GM18907 (cell line): ENCODE results near the gene CHERP.
"Not testable (repeated sequence)": the region's sequence is repeated elsewhere in the genome, so short reads cannot be mapped to it uniquely, and the experiment has no call there.

ENCODE experiments used
- ATAC-seq: cut with Tn5 transposase; IDR thresholded peaks from one replicate; pipeline ENCODE4 v1.9.1; 2021; ENCODE audit warnings: mild to moderate bottlenecking, moderate library complexity; ENCODE audit not compliant: unreplicated experiment

CHERP gene

DNA sequence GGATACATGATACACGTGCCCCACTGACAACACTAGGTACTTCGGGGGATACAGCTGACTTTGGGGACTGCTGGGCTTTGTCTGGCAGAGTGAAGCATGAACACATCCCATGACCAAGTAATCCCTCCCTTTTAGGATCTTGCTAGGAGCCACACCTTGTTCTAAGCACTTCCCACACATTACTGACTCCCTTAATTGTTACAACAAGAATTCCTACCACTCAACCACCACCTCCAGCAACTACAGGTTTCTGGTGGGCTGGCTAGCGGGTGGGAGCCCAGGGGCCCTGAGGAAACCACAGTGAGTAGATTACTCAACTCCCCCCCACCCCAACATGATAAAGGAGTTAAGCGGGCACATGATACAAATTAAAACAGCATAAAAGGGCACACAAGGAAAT is 37.1 kb upstream of the CHERP start:
- ATAC-seq: no peak

DNA sequence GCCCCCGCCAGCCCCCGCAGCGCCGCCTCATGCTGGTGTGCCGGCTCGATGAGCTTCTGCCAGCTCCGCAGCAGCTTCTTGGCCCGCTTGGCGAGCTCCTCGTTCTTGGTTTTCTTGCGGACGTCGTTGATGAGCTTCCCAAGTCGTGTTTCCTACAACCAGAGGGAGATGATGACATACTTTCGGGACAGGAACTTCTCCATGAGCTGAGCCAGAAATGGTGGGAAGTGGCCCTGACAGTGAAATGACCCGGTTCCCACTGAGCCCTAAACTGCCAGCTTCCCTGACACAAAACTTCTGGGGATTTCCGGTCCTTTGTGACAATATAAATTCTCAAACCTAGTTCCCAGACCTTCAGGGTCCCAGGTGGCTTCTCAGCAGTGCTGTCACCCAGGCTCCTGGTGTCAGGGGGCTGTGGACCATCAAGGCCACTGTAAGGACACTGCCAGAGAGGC is 35.3 kb upstream of the CHERP start:
- ATAC-seq: no peak

DNA sequence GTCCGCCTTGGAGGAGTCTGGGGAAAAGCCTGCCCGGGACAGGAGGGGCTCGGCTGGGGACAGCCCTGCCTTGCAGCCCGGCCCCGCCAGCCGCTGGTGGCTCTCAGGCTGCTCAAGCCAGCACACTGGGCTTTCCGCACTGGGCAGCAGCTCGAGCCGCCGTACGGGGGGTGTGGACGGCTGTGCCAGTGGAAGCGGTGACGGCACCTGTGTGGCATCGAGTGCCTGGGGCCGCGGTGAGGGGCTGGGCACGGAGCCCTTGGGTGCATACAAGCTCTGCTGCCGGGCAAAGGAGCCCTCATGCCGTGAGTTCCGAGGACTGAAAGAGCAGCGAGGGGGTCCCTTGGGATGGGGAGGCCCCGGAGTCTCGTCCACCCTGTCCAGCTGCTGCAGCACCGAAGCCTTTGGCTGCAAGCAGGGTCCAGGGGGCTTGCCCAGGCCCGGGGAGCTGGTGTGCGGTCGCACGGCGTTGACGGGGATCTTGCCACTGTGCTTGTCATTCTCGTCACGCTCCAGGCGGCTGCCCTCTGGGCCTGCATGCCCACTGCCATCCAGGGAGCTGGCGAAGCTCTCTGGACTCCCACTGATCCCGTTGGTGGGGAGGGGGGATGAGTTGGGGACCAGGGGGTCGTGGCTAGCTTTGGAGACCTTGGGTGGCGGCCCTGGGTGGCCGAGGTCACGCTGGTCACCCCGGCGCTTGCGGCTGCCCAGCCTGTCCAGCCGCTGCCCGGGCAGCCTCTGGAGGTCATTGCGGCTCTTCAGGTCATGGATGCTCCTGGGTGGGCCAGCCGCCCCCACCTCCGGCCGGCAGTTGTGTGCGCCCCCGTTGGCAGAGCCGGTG is 34.7 kb upstream of the CHERP start:
- ATAC-seq: no peak

DNA sequence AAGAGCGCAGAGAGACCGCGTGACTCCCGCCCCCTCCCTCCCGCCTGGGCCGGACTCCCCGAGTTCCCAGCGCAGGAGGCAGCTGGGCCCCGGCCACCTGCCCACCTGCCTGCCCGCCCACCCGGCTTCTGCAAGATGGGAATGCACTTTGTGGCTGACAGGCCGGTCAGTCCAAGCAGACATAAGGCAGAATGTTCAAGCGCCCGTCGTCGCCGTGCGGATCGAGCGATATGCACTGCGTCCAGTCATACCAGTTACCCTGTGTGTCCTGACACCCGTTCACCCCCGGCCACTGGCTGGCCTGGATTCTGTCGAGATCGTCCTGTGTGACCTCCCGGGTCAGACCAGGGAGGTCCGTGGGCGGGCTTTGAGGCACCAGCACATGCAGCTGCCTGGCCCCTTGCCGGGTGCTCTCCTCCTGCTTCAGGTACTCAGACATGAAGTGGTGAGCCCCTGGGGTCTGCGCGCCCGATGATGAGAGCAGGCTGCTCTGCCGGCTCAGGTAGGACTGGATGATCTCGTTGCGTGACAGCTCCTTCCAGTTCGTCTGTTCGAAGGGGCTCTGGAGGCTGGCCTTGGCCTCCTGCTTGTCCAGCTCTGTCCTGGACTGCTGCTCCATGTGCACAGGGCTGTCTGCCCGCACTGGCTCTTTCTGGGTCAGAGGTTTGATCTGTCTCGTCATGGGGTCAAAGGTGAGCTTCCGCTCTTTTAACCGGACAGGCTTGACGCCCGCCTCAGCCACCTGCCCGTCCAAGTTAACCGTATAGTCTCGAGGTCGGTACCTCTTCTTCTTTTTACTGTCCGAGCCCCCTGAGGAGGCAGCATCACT is 33.8 kb upstream of the CHERP start:
- ATAC-seq: no peak

DNA sequence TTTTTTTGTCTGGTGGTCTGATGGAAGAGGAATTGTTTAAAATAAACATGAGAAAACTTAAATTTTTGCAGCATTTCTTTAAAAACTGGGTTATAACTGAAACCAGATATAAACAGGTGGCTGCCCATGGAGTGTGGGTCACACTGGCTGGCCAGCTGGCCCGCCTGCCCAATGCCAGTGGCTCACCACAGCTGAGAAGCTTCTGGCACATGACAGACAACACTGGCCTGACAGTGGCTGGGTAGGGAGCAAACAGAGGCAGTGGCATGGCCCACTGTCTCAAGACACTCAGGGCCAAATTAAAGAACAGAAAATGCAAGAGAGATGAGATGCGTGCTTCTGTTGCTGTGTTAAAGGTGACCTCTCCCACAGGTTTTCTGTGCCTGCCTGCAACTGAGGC is 33.0 kb upstream of the CHERP start:
- ATAC-seq: no peak

DNA sequence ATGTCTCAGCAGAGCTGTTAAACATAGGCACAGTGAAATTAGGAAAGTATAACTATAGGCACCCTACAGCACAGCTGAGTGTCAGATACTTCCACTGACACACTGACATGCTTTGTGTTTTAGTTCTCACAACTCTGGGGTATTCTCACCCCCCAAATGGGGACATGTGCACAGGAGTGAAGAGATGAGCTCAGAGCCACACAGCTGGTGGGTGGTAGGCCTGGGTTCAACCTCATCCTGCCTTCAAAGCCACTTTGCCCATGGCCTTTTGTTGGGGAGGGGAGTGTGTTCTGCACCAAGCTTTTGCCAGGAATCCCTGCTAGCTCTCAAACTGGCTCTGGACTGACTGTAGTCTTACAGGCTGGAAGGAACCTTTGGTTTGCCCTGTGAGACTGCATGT is 31.7 kb upstream of the CHERP start:
- no peak for ATAC-seq

GRCh38 chr19:16573296-16573695 is 31.1 kb upstream of the CHERP start:
- no peak for ATAC-seq

DNA sequence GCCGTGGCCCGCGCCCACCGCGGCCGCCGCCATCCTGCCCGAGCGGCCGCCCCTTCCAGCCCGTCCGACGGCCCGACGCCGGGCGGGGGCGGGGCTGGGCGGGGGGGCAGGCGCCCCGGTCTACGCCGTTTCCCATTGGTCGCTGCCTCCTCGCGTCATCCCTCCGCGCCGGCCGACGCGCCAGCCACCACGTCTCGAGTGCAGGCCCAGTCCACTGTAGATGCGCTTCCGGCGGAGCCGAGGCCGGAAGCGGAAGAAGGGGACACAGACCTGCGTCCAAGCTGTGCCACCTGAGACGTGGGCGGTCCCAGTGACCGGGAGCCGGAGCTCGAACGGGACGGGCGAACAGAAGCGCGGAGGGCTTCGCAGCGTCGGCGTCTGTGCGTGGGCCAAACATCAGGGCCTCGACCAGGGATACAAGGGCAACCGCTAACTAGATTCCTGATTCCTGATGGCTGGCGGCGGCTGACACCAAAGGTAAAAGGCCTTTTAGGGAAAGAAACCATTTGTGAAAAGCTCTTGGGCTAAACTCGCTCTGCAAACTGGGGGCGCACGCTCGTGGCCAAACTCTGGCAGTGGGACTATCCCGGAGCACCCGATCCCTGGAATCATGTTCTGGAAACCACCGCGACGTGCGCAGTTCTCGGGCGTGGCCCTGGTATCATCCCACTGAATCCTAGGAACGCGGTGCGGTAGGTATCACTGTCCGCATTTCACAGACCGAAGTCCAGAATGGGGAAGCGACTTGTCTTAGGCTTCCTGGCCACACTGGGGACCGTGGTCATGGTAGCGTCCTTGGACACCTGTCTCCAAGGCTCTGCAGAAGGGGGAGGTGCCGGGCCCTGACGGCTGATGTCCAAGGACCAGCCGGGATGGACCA is 30.3 kb upstream of the CHERP start, which contains the start of gene SLC35E1:
SLC35E1 (minus strand) TSS at position 84 of the 880 bp plus-strand sequence; CDS start at position 33, 51 bp downstream.
- ATAC-seq: peak; percentile 78

GRCh38 chr19:16571822-16572331 is 29.6 kb upstream of the CHERP start:
- no peak for ATAC-seq

DNA sequence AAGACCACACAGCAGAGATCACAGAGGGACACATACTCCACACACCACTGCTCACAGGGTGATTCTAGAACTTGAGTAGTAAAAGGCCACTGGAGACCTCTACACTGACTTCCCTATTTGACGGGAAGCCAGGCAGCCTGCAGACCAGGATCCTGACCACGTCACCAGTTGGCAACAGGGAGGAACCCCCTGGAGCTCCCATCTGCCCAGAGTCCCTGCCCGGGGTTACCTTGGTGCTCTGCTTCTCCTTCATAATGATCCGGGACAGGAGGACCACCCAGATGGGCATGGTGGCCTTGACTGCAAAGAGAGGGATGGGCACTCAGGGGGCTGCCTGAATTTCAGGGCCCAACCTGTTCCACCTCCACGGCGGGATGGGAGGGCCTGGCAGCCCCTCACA is 29.0 kb upstream of the CHERP start:
- no peak for ATAC-seq

- no peak for ATAC-seq
These were observed 27.5 kb upstream of the CHERP start for GRCh38 chr19:16569609-16570320.

DNA sequence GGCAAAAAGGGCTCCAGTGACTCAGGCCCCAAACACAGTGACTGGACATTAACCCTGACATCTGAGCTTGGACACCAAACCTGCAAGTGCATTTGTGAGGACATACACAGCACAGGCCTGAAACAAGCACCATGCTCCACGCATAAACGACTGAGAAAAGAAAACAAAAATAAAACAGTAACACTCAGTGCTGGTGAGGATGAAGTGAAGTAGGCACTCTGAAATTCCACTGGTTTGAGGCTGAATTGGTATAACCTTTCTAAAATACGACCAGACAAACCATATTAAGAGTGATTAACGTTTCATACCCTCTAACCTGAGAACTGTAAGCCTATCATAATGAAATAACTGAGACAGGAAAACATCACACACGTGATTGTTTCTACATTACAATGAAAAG is 24.5 kb upstream of the CHERP start:
- no peak for ATAC-seq

DNA sequence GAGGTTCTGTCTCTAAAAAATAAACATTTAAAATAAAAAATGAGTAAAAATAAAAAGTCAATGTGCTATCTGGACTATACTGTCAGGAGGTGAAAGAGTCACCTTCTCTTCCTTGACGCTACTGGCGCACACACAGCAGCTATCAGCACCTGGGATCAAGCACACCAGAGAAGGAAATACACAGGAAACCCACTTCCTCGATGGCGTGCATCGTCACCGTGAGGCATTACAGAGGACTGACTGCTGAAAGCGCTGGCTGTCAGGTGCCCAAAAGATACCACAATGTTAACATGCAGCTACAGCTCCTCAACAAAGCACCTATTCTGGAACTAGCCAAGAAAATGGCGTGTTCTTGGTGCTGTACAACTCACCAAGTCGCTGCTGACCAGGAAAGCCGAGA is 23.9 kb upstream of the CHERP start:
- no peak for ATAC-seq

- no peak for ATAC-seq
These were observed 22.6 kb upstream of the CHERP start for GRCh38 chr19:16564842-16565241.

- no peak for ATAC-seq
These were observed 20.4 kb upstream of the CHERP start for GRCh38 chr19:16562608-16563025.

DNA sequence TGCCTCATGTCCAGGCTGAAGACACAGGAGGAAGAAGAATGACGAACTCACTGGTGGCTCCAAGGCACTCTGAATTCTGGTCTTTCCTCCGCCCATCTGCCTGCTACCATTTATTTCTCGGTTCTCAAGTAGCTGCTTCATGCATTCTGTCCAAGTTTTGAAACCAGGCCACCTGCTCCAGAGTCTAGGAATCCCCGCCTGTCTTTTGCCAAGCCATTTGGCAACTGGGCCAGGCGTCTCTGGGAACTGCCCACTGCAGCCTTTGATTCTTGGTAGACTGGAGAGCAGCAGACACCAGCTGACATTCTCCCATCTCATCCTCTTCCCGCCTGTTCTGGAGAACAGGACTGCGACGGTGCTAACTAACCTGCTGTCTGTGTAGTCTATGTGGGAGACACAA is 19.1 kb upstream of the CHERP start:
- ATAC-seq: no peak

DNA sequence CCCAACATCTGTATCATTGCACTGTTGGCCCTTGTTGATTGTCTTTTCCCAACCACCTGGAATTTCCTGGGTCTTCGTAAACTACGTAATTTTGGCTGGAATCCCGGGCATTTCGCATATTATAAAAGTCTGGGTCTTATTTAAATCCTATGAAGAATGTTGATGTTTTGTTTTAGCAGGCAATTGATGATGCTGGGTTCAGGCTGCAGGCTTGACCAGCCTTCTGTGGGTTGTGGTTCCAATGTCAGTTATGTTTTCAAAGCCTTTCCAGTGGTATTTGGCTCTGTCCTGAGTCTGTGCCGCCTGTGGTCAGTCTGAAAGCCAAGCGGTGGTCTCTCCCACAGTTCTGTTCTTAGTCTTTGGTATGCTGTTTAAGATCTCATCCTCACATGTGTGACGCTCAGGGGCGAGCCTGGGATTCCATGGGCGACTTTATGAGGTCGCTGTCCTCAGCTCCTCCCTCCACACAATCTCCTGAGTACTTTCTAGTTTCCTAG is 17.6 kb upstream of the CHERP start:
- no peak for ATAC-seq

DNA sequence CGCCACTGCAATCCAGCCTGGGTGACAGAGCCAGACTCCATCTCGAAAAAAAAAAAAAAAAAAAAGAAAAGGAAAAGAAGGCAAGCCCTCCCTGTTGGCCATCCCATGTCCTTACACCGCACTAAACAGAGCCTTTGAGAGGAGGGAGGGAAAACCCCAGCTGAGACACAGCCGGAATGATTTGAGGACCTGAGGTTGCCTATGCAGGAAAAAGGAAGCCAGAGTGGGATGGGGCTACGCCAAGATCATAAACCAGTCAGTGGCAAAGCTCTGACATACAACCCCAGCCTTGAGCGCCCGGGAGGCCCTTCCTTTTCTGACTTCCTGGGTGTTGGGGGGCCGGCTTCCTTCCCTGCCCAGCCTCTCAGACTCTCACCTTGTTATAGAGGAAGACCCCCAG is 12.5 kb upstream of the CHERP start:
- no peak for ATAC-seq

GRCh38 chr19:16551902-16552301 is 9.7 kb upstream of the CHERP start:
- ATAC-seq: not testable (repeated sequence)

- no peak for ATAC-seq
These were observed 6.7 kb upstream of the CHERP start for GRCh38 chr19:16548956-16549355.
